ENCODE data around the gene FMNL2. TPM values are rescaled to one million over a fixed set of nuclear protein-coding genes. Genes with fewer than 3 reads are reported as not detected.

FMNL2 gene
- total and polyA plus RNA-seq, 2 experiments from 2014 or later, result 4.4 to 18.6 TPM

GRCh38 chr2:152606081-152606480 is 271.1 kb downstream of the FMNL2 start:
- H3K27me3 ChIP-seq (replicated peaks; ENCODE audit: insufficient read depth), result no peaks in the 10 kb centered on the region
- peaks cover 16% of the 10 kb centered on the region for H3K4me1 ChIP-seq (ENCODE audit: insufficient read depth)
- no peak overlapping the region for H3K4me3 ChIP-seq
- H3K9me3 ChIP-seq (ENCODE audit: low read depth), result no peaks in the 10 kb centered on the region
- peak; percentile 38 for DNase-seq
- H3K9me2 ChIP-seq (ENCODE audit: insufficient read depth), result no peaks in the 10 kb centered on the region
- no peaks in the 10 kb centered on the region for H3K79me2 ChIP-seq (ENCODE audit: insufficient read depth)
- H3K4me2 ChIP-seq (ENCODE audit: unreplicated experiment), result peak overlapping the region; percentile 19
- in situ Hi-C loops (cut with MboI), result no loop called here
- no peak for TF ChIP-seq EZH2 (IDR thresholded peaks at IDR 0.05; ENCODE audit: insufficient read depth, poor library complexity, severe bottlenecking)
- TF ChIP-seq EZH2phosphoT487 (IDR thresholded peaks at IDR 0.05; ENCODE audit: insufficient read depth, low read depth), result no peak
- H3K9ac ChIP-seq, result no peak overlapping the region
- 3 to 7% methylated on average over 1 of the region's 1 CpG for WGBS, 2 experiments (ENCODE audit: low coverage in 1 of 2, low lambda C conversion rate in 2 of 2, missing lambda C conversion rate in 2 of 2)
- H2AFZ ChIP-seq, result no peak overlapping the region
- 0 out of 2 replicates have a peak, but pooled peaks cover 6% of the 10 kb centered on the region for H3F3A ChIP-seq (ENCODE audit: insufficient read depth)
- H3K27ac ChIP-seq, result no peak overlapping the region
- no peaks in the 10 kb centered on the region for H3K36me3 ChIP-seq (ENCODE audit: low read depth)
- no peaks in the 10 kb centered on the region for H4K20me1 ChIP-seq (ENCODE audit: insufficient read depth)

GRCh38 chr2:152606941-152607340 is 272.0 kb downstream of the FMNL2 start:
- no peaks in the 10 kb centered on the region for H3K36me3 ChIP-seq (ENCODE audit: low read depth)
- WGBS, 2 experiments (ENCODE audit: low coverage in 1 of 2, low lambda C conversion rate in 2 of 2, missing lambda C conversion rate in 2 of 2), result 42 to 48% methylated on average over 2 of the region's 2 CpGs
- H3K9me2 ChIP-seq (ENCODE audit: insufficient read depth), result no peaks in the 10 kb centered on the region
- H3K4me3 ChIP-seq, result no peak overlapping the region
- no peak overlapping the region for H2AFZ ChIP-seq
- 0 out of 2 replicates have a peak, but pooled peaks cover 6% of the 10 kb centered on the region for H3F3A ChIP-seq (ENCODE audit: insufficient read depth)
- no peak overlapping the region for H3K9ac ChIP-seq
- no peaks in the 10 kb centered on the region for H4K20me1 ChIP-seq (ENCODE audit: insufficient read depth)
- no peak overlapping the region for H3K27ac ChIP-seq
- H3K4me1 ChIP-seq (ENCODE audit: insufficient read depth), result peaks cover 21% of the 10 kb centered on the region
- DNase-seq, result no peak
- no peaks in the 10 kb centered on the region for H3K27me3 ChIP-seq (replicated peaks; ENCODE audit: insufficient read depth)
- H3K79me2 ChIP-seq (ENCODE audit: insufficient read depth), result no peaks in the 10 kb centered on the region
- no peak overlapping the region for H3K4me2 ChIP-seq (ENCODE audit: unreplicated experiment)
- TF ChIP-seq EZH2phosphoT487 (IDR thresholded peaks at IDR 0.05; ENCODE audit: insufficient read depth, low read depth) (no peak), EZH2 (IDR thresholded peaks at IDR 0.05; ENCODE audit: insufficient read depth, poor library complexity, severe bottlenecking) (no peak)
- H3K9me3 ChIP-seq (ENCODE audit: low read depth), result no peaks in the 10 kb centered on the region
- in situ Hi-C loops (cut with MboI), result no loop called here

- H2AFZ ChIP-seq, result no peak overlapping the region
- H3K4me3 ChIP-seq, result no peak overlapping the region
- H3K27me3 ChIP-seq (replicated peaks; ENCODE audit: insufficient read depth), result no peaks in the 10 kb centered on the region
- no peaks in the 10 kb centered on the region for H4K20me1 ChIP-seq (ENCODE audit: insufficient read depth)
- no peaks in the 10 kb centered on the region for H3K36me3 ChIP-seq (ENCODE audit: low read depth)
- no peak overlapping the region for H3K9ac ChIP-seq
- DNase-seq, result no peak
- H3K4me1 ChIP-seq (ENCODE audit: insufficient read depth), result peaks cover 26% of the 10 kb centered on the region
- no peak for TF ChIP-seq EZH2phosphoT487 (IDR thresholded peaks at IDR 0.05; ENCODE audit: insufficient read depth, low read depth)
- no peak for TF ChIP-seq EZH2 (IDR thresholded peaks at IDR 0.05; ENCODE audit: insufficient read depth, poor library complexity, severe bottlenecking)
- no peak overlapping the region for H3K27ac ChIP-seq
- in situ Hi-C loops (cut with MboI), result no loop called here
- 78 to 81% methylated on average over 7 of the region's 7 CpGs for WGBS, 2 experiments (ENCODE audit: low coverage in 1 of 2, low lambda C conversion rate in 2 of 2, missing lambda C conversion rate in 2 of 2)
- H3K9me2 ChIP-seq (ENCODE audit: insufficient read depth), result no peaks in the 10 kb centered on the region
- H3K4me2 ChIP-seq (ENCODE audit: unreplicated experiment), result no peak overlapping the region
- H3K9me3 ChIP-seq (ENCODE audit: low read depth), result no peaks in the 10 kb centered on the region
- H3F3A ChIP-seq (ENCODE audit: insufficient read depth), result 0 out of 2 replicates have a peak, but pooled peaks cover 6% of the 10 kb centered on the region
- H3K79me2 ChIP-seq (ENCODE audit: insufficient read depth), result no peaks in the 10 kb centered on the region
Observed at GRCh38 chr2:152607793-152608300, 272.9 kb downstream of the FMNL2 start.

GRCh38 chr2:152609154-152609553 is 274.2 kb downstream of the FMNL2 start:
- H3K9me2 ChIP-seq (ENCODE audit: insufficient read depth), result no peaks in the 10 kb centered on the region
- WGBS, 2 experiments (ENCODE audit: low coverage in 1 of 2, low lambda C conversion rate in 2 of 2, missing lambda C conversion rate in 2 of 2), result 70 to 79% methylated on average over 2 of the region's 2 CpGs
- no peaks in the 10 kb centered on the region for H4K20me1 ChIP-seq (ENCODE audit: insufficient read depth)
- H2AFZ ChIP-seq, result no peak overlapping the region
- TF ChIP-seq EZH2phosphoT487 (IDR thresholded peaks at IDR 0.05; ENCODE audit: insufficient read depth, low read depth), result no peak
- no peak for TF ChIP-seq EZH2 (IDR thresholded peaks at IDR 0.05; ENCODE audit: insufficient read depth, poor library complexity, severe bottlenecking)
- in situ Hi-C loops (cut with MboI), result no loop called here
- no peaks in the 10 kb centered on the region for H3K79me2 ChIP-seq (ENCODE audit: insufficient read depth)
- no peak overlapping the region for H3K4me2 ChIP-seq (ENCODE audit: unreplicated experiment)
- peaks cover 34% of the 10 kb centered on the region for H3K4me1 ChIP-seq (ENCODE audit: insufficient read depth)
- DNase-seq, result no peak
- H3K4me3 ChIP-seq, result no peak overlapping the region
- H3K9me3 ChIP-seq (ENCODE audit: low read depth), result no peaks in the 10 kb centered on the region
- H3K27ac ChIP-seq, result no peak overlapping the region
- H3K27me3 ChIP-seq (replicated peaks; ENCODE audit: insufficient read depth), result no peaks in the 10 kb centered on the region
- no peaks in the 10 kb centered on the region for H3K36me3 ChIP-seq (ENCODE audit: low read depth)
- H3F3A ChIP-seq (ENCODE audit: insufficient read depth), result 0 out of 2 replicates have a peak, but pooled peaks cover 6% of the 10 kb centered on the region
- no peak overlapping the region for H3K9ac ChIP-seq
